ENCODE measurements around the gene MYH7. TPM values are rescaled to one million over a fixed set of nuclear protein-coding genes. Genes with fewer than 3 reads are reported as not detected.

MYH7 gene
- total and polyA plus RNA-seq, 2 of the 4 experiments (the other 2 are of a cell fraction) = not detected

DNA sequence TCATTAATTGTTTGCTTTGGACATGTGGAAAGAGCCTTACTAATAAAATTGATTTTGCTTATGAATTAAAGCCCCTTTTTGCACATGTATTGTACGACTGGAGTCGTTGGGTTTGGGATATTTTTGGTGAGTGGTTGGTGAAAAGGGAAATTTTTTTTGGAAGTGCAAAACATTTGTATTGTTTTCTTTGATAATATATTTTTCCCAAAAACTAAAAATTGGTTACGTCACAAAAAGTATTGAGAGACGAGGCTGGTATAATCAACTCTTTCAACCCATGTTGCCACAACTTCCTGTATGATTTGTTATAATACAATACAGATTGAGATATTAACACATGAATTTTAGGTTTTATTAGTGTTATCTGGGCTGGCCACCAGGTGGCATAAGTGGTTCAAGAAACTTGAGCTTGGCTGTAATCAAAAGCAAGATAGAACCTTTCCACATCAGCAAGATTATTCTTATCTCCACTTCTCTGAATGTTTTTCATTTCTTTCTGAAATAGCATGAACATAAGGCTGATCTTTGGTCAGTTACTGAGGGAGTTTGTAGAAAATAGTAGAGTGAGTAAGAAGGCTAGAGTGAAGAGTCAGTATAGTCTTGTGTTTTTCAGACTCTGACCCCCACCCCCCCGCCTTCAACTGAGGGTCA is 42.8 kb upstream of the MYH7 start:
- DNase-seq = peak; percentile 74
- Histone ChIP-seq H3K18ac (ENCODE audit: low read depth, low read length) (no peak overlapping the region), H2AFZ (replicated peaks; ENCODE audit: low read length, poor library complexity) (no peak overlapping the region), H2BK5ac (ENCODE audit: low read depth, low read length, poor library complexity, severe bottlenecking) (no peak overlapping the region), H2BK120ac (ENCODE audit: low read depth, low read length) (no peak overlapping the region), H3K4me2 (ENCODE audit: low read depth, low read length) (no peak overlapping the region), H3K9ac (ENCODE audit: low read depth, low read length) (no peak overlapping the region), H4K8ac (ENCODE audit: low read depth in 2 of 2, low read length in 2 of 2) (no peak overlapping the region), H3K14ac (replicated peaks; ENCODE audit: low read depth, low read length) (no peak overlapping the region), H3K9me3 (ENCODE audit: control insufficient read depth, insufficient read depth, low read length) (no peaks in the 10 kb centered on the region), H2AK5ac (ENCODE audit: low read depth, low read length) (no peak overlapping the region), H3K27me3 (ENCODE audit: control insufficient read depth, insufficient read depth, low read length) (no peaks in the 10 kb centered on the region), H3K79me1 (ENCODE audit: low read depth in 1 of 2, low read length in 2 of 2) (peaks cover 0 to 2% of the 10 kb centered on the region in 2 experiments; a peak in 1 of 4 replicates), H4K91ac (ENCODE audit: insufficient read depth, low read depth, low read length) (no peak overlapping the region), H2BK20ac (ENCODE audit: low read depth, low read length) (no peak overlapping the region), H3K4ac (ENCODE audit: low read depth, low read length) (no peak overlapping the region), H3K56ac (ENCODE audit: extremely low read depth, insufficient read depth, low read length) (no peak overlapping the region), H3K23ac (ENCODE audit: low read depth, low read length) (no peak overlapping the region), H2BK15ac (ENCODE audit: low read depth, low read length) (no peak overlapping the region), H3K9me1 (ENCODE audit: insufficient read depth, low read length) (no peaks in the 10 kb centered on the region), H2AK9ac (replicated peaks; ENCODE audit: low read depth, low read length, poor library complexity) (no peak overlapping the region), H3K27ac (ENCODE audit: insufficient read depth, low read length) (no peak overlapping the region), H3K36me3 (ENCODE audit: control insufficient read depth, insufficient read depth, low read length) (peaks cover 24% of the 10 kb centered on the region), H3K4me3 (ENCODE audit: insufficient read depth, low read depth, low read length) (no peak overlapping the region), H4K5ac (ENCODE audit: low read depth, low read length) (no peak overlapping the region), H3K4me1 (ENCODE audit: control insufficient read depth, insufficient read depth, low read length) (no peaks in the 10 kb centered on the region), H4K20me1 (ENCODE audit: insufficient read depth, low read length) (peaks cover 4% of the 10 kb centered on the region; the same call in 1 of the 2 replicates)
- BruUV-seq (replicated peaks) = no TSS peak
- WGBS, 2 experiments (ENCODE audit: extremely low coverage in 2 of 2, insufficient read length in 1 of 2) = 100% methylated on average over 1 of the region's 5 CpGs; no CpG with 5 or more reads in 1 of the 2 experiments
- intact Hi-C loops (cut with micrococcal nuclease) (loop anchor here (1.0 to 10.0 kb wide), 3 partner anchors 84 to 457 kb away; no protein-coding TSS in a partner anchor), in situ Hi-C loops (cut with MboI; ENCODE audit: low sequenced_read_pairs) (loop anchor here (5.0 kb wide), 1 partner anchor 79 kb away; the partner anchor contains the start of gene THTPA), dilution Hi-C loops (cut with HindIII; ENCODE audit: low sequenced_read_pairs, unreplicated experiment) (no loop called here)
- ChIA-PET CTCF (interaction anchor here (0.5 to 3.5 kb wide), 14 partner anchors 13 to 1804 kb away, joined by 3 to 30 read pairs (median 3); no protein-coding TSS in a partner anchor), POLR2A (ENCODE audit: unreplicated experiment) (interaction anchor here (1.0 to 1.4 kb wide), 2 partner anchors 79 to 85 kb away, joined by 3 to 4 read pairs; no protein-coding TSS in a partner anchor)
- ATAC-seq (ENCODE audit: low read depth) = peak; percentile 80
- TF ChIP-seq POLR2A (IDR thresholded peaks at IDR 0.05; ENCODE audit: low read depth, low read length) (no peak), RAD21 (IDR thresholded peaks at IDR 0.05; ENCODE audit: low read length) (peak; percentile 80), SMC3 (IDR thresholded peaks at IDR 0.05; ENCODE audit: low read depth, low read length) (peak; percentile 91)
- TF ChIP-seq, protein P1, sequence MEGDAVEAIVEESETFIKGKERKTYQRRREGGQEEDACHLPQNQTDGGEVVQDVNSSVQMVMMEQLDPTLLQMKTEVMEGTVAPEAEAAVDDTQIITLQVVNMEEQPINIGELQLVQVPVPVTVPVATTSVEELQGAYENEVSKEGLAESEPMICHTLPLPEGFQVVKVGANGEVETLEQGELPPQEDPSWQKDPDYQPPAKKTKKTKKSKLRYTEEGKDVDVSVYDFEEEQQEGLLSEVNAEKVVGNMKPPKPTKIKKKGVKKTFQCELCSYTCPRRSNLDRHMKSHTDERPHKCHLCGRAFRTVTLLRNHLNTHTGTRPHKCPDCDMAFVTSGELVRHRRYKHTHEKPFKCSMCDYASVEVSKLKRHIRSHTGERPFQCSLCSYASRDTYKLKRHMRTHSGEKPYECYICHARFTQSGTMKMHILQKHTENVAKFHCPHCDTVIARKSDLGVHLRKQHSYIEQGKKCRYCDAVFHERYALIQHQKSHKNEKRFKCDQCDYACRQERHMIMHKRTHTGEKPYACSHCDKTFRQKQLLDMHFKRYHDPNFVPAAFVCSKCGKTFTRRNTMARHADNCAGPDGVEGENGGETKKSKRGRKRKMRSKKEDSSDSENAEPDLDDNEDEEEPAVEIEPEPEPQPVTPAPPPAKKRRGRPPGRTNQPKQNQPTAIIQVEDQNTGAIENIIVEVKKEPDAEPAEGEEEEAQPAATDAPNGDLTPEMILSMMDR (conservative IDR thresholded peaks at IDR 0.05; ENCODE audit: low read depth, low read length) = peak; percentile 84
